ENCODE measurements around the gene SETBP1. TPM values are rescaled to one million over a fixed set of nuclear protein-coding genes. Genes with fewer than 3 reads are reported as not detected.

Gene SETBP1
- total and polyA plus RNA-seq, 2 of the 13 experiments (the other 11 are each of a cell fraction or from before 2014, with no cell fraction given): 0.18 to 0.65 TPM

DNA sequence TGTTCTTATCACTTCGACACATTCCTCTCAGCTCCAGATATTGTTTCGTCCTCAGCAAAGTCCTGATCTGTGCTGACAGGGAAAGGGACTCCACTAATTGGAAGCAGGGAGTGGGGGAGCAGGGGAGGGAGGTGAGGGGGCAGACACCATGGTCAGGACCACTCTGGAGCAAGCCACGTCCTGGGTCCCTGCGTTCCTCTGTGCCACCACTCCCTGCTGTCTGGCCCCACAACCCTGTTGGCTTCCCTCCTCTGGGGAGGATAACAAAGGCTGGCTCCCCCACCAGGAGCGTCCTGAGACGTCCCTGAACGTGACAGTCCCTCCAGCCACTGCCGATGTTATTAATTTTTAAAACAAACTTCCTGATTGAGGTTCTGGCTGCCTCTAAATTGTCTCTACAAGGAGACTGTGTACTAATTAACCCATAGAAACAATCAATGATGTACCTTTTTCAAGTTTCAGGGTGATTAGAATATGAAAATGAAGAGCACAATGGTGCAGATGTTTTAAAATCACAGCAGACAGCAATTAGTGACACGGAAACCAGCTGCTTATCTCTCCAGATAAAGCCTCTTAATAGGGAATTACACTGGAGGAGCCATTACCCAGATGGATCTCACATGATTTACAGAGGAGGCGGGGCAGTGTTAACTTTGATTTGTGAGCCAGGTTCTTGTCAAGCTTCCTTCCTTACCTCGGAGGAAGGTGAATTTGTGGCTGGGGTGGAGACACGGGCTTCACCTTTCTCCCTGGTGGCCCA, 257.5 kb downstream of the SETBP1 start:
- H3K27ac ChIP-seq (ENCODE audit: extremely low read length, insufficient read depth, low read length): no peak overlapping the region
- H3K9ac ChIP-seq (ENCODE audit: insufficient read depth, low read depth, low read length): no peak overlapping the region
- no peak for TF ChIP-seq ZNF546 (CRISPR knock-in tag; conservative IDR thresholded peaks at IDR 0.05)
- no peak for TF ChIP-seq U2AF2 (IDR thresholded peaks at IDR 0.05; ENCODE audit: low read depth, low read length)
- no peak for TF ChIP-seq ZNF790 (CRISPR knock-in tag; IDR thresholded peaks at IDR 0.05; ENCODE audit: borderline replicate concordance)
- no peak for TF ChIP-seq ATF2 (CRISPR knock-in tag; IDR thresholded peaks at IDR 0.05)
- TF ChIP-seq TMF1 (CRISPR knock-in tag; IDR thresholded peaks at IDR 0.05; ENCODE audit: low read depth): no peak
- no peak for TF ChIP-seq FOXJ3 (CRISPR knock-in tag; IDR thresholded peaks at IDR 0.05; ENCODE audit: borderline replicate concordance)
- FAIRE-seq (no peak), DNase-seq (ENCODE audit: low spot score) (no peak), ATAC-seq (no peak)
- no peaks in the 10 kb centered on the region for H3K36me3 ChIP-seq (replicated peaks in 1 of 2; ENCODE audit: control insufficient read depth in 1 of 2, insufficient read depth in 2 of 2, low read length in 2 of 2)
- H3K27me3 ChIP-seq (ENCODE audit: control insufficient read depth in 1 of 2, insufficient read depth in 2 of 2, low read length in 2 of 2): no peaks in the 10 kb centered on the region
- peaks cover 9% of the 10 kb centered on the region; the same call in 1 of the 2 replicates for H3K9me3 ChIP-seq (ENCODE audit: low read length)
- POLR2A ChIA-PET: no interaction called here
- H4K20me1 ChIP-seq (ENCODE audit: insufficient read depth, low read length): no peaks in the 10 kb centered on the region
- no peak overlapping the region for H3K4me2 ChIP-seq (ENCODE audit: low read depth, low read length)
- H3K4me3 ChIP-seq (replicated peaks in 1 of 3; ENCODE audit: insufficient read depth in 1 of 3, low read depth in 2 of 3, low read length in 3 of 3): no peak overlapping the region
- intact Hi-C loops (cut with micrococcal nuclease; ENCODE audit: unreplicated experiment): no loop called here
- in situ Hi-C loops (cut with HindIII; ENCODE audit: extremely low pct_ligation_motif_present, low pct_unique_long_range_greater_than_20kb): no loop called here
- 56% methylated on average over 11 of the region's 12 CpGs for WGBS (ENCODE audit: low lambda C conversion rate)
- no peaks in the 10 kb centered on the region for H3K4me1 ChIP-seq (ENCODE audit: insufficient read depth, low read length)
- CTCF ChIA-PET (ENCODE audit: low intra/inter-chr PET ratio, low total read pairs): no interaction called here
- no peak overlapping the region for H2AFZ ChIP-seq (ENCODE audit: low read length)
- no peaks in the 10 kb centered on the region for H3K79me2 ChIP-seq (ENCODE audit: insufficient read depth, low read length)
- BruUV-seq (replicated peaks): no TSS peak
